ENCODE results near the gene XRCC3. TPM values are rescaled to one million over a fixed set of nuclear protein-coding genes. Genes with fewer than 3 reads are reported as not detected.

The XRCC3 gene
- total RNA-seq, 1 experiment from 2014 or later = 61.3 TPM

DNA sequence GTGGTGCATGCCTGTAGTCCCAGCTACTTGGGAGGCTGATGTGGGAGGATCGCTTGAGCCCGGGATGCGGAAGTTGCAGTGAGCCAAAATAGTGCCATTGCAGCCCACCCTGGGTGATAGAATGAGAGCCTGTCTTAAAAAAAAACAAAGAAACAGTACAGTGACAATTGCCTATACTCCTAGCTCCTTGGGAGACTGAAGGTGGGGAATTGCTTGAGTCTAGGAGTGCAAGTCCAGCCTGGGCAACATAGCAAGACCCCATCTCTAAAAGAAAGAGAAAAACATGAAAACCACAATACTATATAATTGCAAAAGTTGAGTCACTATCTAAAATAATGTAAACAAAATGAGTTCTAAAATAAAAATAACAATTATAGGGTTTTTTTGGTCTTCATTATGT, 66.2 kb downstream of the XRCC3 start:
- CTCF ChIA-PET = no interaction called here
- Histone ChIP-seq H3K79me2 (ENCODE audit: low read length) (peaks cover 100% of the 10 kb centered on the region), H3K4me2 (ENCODE audit: low read length) (no peak overlapping the region), H3K4me3 (ENCODE audit: low read length) (no peak overlapping the region), H3K27me3 (ENCODE audit: low read length) (no peaks in the 10 kb centered on the region), H3K4me1 (ENCODE audit: insufficient read depth, low read length) (no peaks in the 10 kb centered on the region), H3K36me3 (ENCODE audit: low read depth, low read length) (peaks cover 17% of the 10 kb centered on the region; the same call in 1 of the 2 replicates), H2AFZ (ENCODE audit: low read length) (no peak overlapping the region), H3F3A (ENCODE audit: low read length, unreplicated experiment) (no peaks in the 10 kb centered on the region), H3K27ac (ENCODE audit: low read length) (no peak overlapping the region), H3K9me2 (replicated peaks; ENCODE audit: low read length) (no peaks in the 10 kb centered on the region), H3K9me3 (ENCODE audit: low read length) (no peaks in the 10 kb centered on the region), H3K9ac (ENCODE audit: low read length) (no peak overlapping the region), H4K20me1 (ENCODE audit: low read length) (peaks cover 68% of the 10 kb centered on the region)
- BruUV-seq (replicated peaks) = no TSS peak
- no peak for DNase-seq
- intact Hi-C loops (cut with micrococcal nuclease) = no loop called here
- TF ChIP-seq, protein P1, sequence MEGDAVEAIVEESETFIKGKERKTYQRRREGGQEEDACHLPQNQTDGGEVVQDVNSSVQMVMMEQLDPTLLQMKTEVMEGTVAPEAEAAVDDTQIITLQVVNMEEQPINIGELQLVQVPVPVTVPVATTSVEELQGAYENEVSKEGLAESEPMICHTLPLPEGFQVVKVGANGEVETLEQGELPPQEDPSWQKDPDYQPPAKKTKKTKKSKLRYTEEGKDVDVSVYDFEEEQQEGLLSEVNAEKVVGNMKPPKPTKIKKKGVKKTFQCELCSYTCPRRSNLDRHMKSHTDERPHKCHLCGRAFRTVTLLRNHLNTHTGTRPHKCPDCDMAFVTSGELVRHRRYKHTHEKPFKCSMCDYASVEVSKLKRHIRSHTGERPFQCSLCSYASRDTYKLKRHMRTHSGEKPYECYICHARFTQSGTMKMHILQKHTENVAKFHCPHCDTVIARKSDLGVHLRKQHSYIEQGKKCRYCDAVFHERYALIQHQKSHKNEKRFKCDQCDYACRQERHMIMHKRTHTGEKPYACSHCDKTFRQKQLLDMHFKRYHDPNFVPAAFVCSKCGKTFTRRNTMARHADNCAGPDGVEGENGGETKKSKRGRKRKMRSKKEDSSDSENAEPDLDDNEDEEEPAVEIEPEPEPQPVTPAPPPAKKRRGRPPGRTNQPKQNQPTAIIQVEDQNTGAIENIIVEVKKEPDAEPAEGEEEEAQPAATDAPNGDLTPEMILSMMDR (conservative IDR thresholded peaks at IDR 0.05; ENCODE audit: low read depth, low read length) = no peak
- TF ChIP-seq EZH2 (IDR thresholded peaks at IDR 0.05; ENCODE audit: low read length, unreplicated experiment) (no peak), EZH2phosphoT487 (IDR thresholded peaks at IDR 0.05; ENCODE audit: borderline replicate concordance, low read length) (no peak)
- POLR2A ChIA-PET (ENCODE audit: unreplicated experiment) = no interaction called here
- no peak for ATAC-seq

Other genes starting within 250 kb of the XRCC3 start
- gene CKB, start 192.6 kb downstream of the XRCC3 start, total RNA-seq (2014; rRNA removed) = 299 and 324 TPM in 2 replicates
- gene TRMT61A, start 186.3 kb downstream of the XRCC3 start, total RNA-seq (2014; rRNA removed) = 51.2 and 72.9 TPM in 2 replicates
- 28.1 and 33.0 TPM in 2 replicates for gene BAG5, start 152.8 kb downstream of the XRCC3 start, total RNA-seq (2014; rRNA removed)
- gene COA8, start 152.5 kb downstream of the XRCC3 start, total RNA-seq (2014; rRNA removed) = 52.7 and 62.3 TPM in 2 replicates
- gene KLC1, start 86.2 kb downstream of the XRCC3 start, total RNA-seq (2014; rRNA removed) = 306 and 466 TPM in 2 replicates
- gene ZFYVE21, start 359 bp upstream of the XRCC3 start, total RNA-seq (2014; rRNA removed) = 47.2 and 50.1 TPM in 2 replicates
- 13.0 and 16.4 TPM in 2 replicates for gene PPP1R13B, start 132.1 kb upstream of the XRCC3 start, total RNA-seq (2014; rRNA removed)
- gene TDRD9, start 213.0 kb upstream of the XRCC3 start, total RNA-seq (2014; rRNA removed) = 0.07 and 0.12 TPM in 2 replicates
- gene RD3L, start 227.1 kb upstream of the XRCC3 start, total RNA-seq (2014; rRNA removed) = not detected in 2 replicates